Measurements from ENCODE around the gene MXRA8.

DNA sequence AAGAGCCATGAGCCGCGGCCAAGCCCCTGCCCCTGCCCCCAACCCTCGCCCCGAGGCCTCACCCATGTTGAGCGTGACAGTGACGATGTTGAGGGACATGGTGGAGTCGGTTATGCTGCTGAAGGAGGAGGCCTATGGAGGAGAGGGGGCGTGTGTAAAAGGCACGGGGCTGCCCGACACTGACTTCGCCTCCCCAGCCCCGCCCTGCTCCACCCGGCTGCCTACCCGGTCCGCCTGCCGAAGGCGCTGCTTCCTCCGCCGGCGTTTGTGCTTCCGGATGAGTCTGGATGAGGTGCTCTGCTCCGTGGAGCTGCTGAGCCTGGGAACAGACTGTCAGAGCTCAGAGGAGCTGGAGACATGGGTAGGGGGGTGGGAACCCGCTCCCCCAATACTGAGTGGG, 18.2 kb downstream of the MXRA8 start:
- TF ChIP-seq, protein P1, sequence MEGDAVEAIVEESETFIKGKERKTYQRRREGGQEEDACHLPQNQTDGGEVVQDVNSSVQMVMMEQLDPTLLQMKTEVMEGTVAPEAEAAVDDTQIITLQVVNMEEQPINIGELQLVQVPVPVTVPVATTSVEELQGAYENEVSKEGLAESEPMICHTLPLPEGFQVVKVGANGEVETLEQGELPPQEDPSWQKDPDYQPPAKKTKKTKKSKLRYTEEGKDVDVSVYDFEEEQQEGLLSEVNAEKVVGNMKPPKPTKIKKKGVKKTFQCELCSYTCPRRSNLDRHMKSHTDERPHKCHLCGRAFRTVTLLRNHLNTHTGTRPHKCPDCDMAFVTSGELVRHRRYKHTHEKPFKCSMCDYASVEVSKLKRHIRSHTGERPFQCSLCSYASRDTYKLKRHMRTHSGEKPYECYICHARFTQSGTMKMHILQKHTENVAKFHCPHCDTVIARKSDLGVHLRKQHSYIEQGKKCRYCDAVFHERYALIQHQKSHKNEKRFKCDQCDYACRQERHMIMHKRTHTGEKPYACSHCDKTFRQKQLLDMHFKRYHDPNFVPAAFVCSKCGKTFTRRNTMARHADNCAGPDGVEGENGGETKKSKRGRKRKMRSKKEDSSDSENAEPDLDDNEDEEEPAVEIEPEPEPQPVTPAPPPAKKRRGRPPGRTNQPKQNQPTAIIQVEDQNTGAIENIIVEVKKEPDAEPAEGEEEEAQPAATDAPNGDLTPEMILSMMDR (IDR thresholded peaks at IDR 0.05), result no peak
- TF ChIP-seq POLR2A (IDR thresholded peaks at IDR 0.05), result no peak
